Activated CD4-positive, alpha-beta T cell treated with anti-CD3 and anti-CD28 coated beads, Interleukin-2, amount 10 ng/mL, durations not matched to agents 7 days and 5 days (primary cell): ENCODE data around the gene COL18A1. TPM values are rescaled to one million over a fixed set of nuclear protein-coding genes. Genes with fewer than 3 reads are reported as not detected.
A peak's percentile ranks its signal among the peaks of the same experiment; 100 is the strongest.

Experiments used
- CTCF ChIA-PET: fragments of 350-600 bp; sonication (Branson Sonifier 250); formaldehyde crosslinking; loops from one replicate; lab custom pipeline; 2021; ENCODE audit warnings: antibody characterized with exemption; lab: Charles Lee
- POLR2A ChIA-PET: fragments of 350-600 bp; sonication (Branson Sonifier 250); formaldehyde crosslinking; loops from one replicate; lab custom pipeline; 2021; ENCODE audit warnings: antibody characterized with exemption; lab: Charles Lee
- DNase-seq: peaks from one replicate; pipeline ENCODE4 v3.0.0-alpha.2; 2020
- H3K27ac Mint-ChIP-seq: one replicate; pipeline ENCODE4 v1.8.0; 2021; ENCODE audit warnings: mild to moderate bottlenecking, moderate library complexity, mixed read lengths
- H3K27me3 Mint-ChIP-seq: one replicate; pipeline ENCODE4 v1.8.0; 2021; ENCODE audit warnings: mixed read lengths
- H3K36me3 Mint-ChIP-seq: one replicate; pipeline ENCODE4 v1.8.0; 2021; ENCODE audit warnings: low read depth, mixed read lengths
- H3K4me1 Mint-ChIP-seq: one replicate; pipeline ENCODE4 v1.8.0; 2021; ENCODE audit warnings: mixed read lengths
- H3K4me3 Mint-ChIP-seq: one replicate; pipeline ENCODE4 v1.8.0; 2021; ENCODE audit warnings: mild to moderate bottlenecking, moderate library complexity, mixed read lengths
- H3K9me3 Mint-ChIP-seq: one replicate; pipeline ENCODE4 v1.8.0; 2021; ENCODE audit warnings: mixed read lengths
- total RNA-seq, 2 experiments: library from RNA; stranded (reverse); gene quantifications; one replicate each; pipeline ENCODE4 v1.2.3, GENCODE V29; 2021

Gene COL18A1
- total RNA-seq, 2 experiments from 2014 or later: 2.8 to 3.1 TPM

DNA sequence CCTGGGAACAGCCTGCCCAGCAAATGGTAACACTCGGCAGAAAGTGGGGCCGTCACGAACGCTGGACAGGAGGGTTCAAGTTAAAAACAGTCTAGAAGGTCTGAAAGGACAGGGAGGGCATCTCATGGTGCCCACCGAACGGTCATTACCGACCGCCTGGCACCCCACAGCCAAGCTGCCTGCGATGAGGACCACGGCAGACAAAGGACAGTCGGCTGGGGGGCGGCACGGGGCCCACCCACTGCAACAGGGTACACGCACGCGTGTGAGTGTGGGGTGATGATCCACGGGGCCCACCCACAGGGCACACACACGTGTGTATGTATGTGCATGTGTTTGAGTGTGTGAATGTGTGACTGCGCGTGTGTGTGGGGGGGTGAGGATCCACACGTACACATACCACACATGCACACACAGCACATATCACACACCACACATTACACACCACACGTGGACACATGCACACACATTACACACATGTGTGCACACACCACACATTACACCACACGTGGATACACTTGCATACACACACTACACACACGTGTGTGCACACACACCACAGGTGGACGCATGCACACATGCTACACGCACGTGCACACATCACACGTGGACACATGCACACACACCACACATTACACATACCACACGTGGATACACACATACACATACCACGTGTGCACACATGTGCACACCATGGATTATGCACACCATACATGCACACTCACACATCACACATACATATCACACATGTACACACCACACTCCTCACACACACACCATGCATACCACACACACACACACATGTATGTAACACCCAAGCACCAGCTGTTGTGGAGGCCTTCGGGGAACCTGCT lies 74.1 kb downstream of the COL18A1 start:
- Mint-ChIP-seq H3K27me3 (no peaks in the 10 kb centered on the region), H3K36me3 (no peaks in the 10 kb centered on the region), H3K9me3 (peaks cover 3% of the 10 kb centered on the region), H3K27ac (peak overlapping the region; percentile 90), H3K4me3 (peak overlapping the region; percentile 71), H3K4me1 (peaks cover 41% of the 10 kb centered on the region)
- DNase-seq: no peak
- ChIA-PET CTCF (interaction anchor here (0.5 to 1.6 kb wide), 4 partner anchors 65 to 408 kb away, joined by 3 to 5 read pairs (median 4); no protein-coding TSS in a partner anchor), POLR2A (no interaction called here)

DNA sequence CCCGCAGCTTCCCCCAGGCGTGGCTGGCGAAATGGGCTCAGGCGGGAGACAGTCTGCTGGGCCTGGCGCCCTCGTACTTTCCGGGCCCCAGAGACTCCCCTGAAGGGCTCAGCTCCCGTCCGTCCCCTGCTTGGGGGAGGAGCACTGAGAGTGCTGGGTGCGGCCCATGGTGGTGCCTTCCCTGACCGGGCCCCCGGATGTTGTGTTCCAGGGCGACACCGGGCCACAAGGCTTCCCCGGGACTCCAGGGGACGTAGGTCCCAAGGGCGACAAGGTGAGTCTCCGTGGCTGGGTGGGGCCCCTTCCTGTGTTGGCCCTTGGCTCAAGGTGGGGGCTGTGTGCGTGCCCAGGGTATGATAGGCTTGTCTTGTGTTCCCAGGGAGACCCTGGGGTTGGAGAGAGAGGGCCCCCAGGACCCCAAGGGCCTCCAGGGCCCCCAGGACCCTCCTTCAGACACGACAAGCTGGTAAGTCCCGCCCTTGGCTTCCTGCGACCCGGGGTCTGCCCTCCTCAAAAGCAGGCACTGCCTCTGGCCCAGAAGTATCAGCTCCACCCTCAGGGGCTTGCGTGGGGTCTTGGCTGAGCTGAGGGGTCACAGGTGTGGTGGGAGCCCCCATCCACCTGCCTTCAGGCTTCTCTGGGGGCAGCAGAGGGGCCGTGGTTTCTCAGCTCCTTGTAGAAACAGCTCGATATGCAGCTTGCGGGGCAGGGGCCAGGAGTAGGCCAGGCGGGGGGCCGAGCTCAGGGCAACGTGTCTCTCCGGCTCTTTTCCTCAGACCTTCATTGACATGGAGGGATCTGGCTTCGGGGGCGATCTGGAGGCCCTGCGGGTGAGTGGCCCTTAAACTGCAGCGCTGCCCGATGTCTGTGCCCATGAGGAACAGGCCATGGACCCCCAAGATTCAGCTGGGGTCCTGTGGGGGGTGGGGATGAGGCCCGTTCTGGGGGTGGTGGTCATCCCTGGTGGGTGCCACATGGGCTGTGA lies 75.0 kb downstream of the COL18A1 start:
- ChIA-PET CTCF (interaction anchor here (0.5 to 0.6 kb wide), 3 partner anchors 298 to 341 kb away, joined by 3 to 5 read pairs (median 4); no protein-coding TSS in a partner anchor), POLR2A (no interaction called here)
- H3K9me3 Mint-ChIP-seq: no peaks in the 10 kb centered on the region
- peak overlapping the region; percentile 90 for H3K27ac Mint-ChIP-seq
- H3K4me1 Mint-ChIP-seq: peaks cover 43% of the 10 kb centered on the region
- peak overlapping the region; percentile 11 for H3K4me3 Mint-ChIP-seq
- no peak for DNase-seq
- no peaks in the 10 kb centered on the region for H3K27me3 Mint-ChIP-seq
- no peaks in the 10 kb centered on the region for H3K36me3 Mint-ChIP-seq

DNA sequence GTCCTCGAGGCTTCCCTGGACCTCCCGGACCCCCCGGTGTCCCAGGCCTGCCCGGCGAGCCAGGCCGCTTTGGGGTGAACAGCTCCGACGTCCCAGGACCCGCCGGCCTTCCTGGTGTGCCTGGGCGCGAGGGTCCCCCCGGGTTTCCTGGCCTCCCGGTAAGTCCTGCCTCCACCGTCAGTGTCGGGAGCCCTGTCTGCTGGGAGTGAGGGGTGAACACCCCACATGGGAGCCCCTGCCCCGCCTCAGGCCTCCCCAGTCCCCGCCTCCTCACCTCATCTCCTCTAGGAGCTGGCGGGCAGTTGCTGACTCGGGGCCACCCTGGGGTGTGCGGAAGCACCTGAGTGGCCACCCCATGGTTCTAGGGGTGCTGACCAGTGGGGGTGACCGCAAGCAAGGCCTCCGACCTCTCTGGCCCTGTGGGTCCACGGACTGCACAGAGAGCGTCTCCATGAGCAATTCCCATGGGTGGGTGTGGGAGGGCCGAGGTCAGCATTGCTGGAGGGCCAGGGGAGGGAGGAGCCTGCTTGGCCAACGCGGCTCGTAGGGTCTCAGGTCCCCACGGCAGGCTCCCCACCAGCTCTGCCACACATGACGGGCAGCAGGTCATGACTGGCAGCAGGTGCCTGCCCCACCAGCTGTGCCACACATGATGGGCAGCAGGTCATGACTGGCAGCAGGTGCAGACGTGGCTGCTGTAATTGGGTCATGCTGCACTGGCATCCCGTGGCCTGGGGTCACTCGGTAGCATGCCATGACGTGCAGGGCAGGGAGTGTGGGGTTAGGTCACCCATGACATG lies 75.9 kb downstream of the COL18A1 start:
- no peak for DNase-seq
- Mint-ChIP-seq H3K27me3 (no peaks in the 10 kb centered on the region), H3K4me3 (no peak overlapping the region), H3K36me3 (no peaks in the 10 kb centered on the region), H3K9me3 (no peaks in the 10 kb centered on the region), H3K4me1 (peaks cover 43% of the 10 kb centered on the region), H3K27ac (no peak overlapping the region)
- ChIA-PET CTCF (interaction anchor here (0.6 kb wide), 1 partner anchor 314 kb away, joined by 4 read pairs; no protein-coding TSS in a partner anchor), POLR2A (no interaction called here)

DNA sequence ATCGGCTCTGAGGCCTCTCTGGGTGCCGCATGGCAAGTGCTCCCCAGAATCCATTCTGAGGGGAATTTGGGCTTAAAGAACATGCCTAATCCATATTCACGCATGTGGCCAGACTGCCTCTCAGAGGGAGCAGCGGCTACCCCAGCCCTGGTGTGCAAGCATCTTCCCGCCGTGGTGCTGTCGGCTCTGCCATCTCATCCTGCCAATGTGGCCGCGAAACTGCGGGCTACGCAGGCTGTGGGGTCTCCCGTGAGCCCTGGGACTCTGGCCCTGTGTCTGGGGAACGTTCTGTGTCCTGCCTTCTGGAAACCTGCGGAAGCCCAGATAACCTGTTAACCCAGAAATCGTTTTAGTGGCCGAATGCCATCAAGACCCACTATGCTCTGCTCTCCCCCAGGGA lies 76.6 kb downstream of the COL18A1 start:
- CTCF ChIA-PET: no interaction called here
- H3K27ac Mint-ChIP-seq: no peak overlapping the region
- H3K27me3 Mint-ChIP-seq: no peaks in the 10 kb centered on the region
- H3K36me3 Mint-ChIP-seq: no peaks in the 10 kb centered on the region
- H3K9me3 Mint-ChIP-seq: no peaks in the 10 kb centered on the region
- POLR2A ChIA-PET: no interaction called here
- DNase-seq: no peak
- peaks cover 40% of the 10 kb centered on the region for H3K4me1 Mint-ChIP-seq
- no peak overlapping the region for H3K4me3 Mint-ChIP-seq

DNA sequence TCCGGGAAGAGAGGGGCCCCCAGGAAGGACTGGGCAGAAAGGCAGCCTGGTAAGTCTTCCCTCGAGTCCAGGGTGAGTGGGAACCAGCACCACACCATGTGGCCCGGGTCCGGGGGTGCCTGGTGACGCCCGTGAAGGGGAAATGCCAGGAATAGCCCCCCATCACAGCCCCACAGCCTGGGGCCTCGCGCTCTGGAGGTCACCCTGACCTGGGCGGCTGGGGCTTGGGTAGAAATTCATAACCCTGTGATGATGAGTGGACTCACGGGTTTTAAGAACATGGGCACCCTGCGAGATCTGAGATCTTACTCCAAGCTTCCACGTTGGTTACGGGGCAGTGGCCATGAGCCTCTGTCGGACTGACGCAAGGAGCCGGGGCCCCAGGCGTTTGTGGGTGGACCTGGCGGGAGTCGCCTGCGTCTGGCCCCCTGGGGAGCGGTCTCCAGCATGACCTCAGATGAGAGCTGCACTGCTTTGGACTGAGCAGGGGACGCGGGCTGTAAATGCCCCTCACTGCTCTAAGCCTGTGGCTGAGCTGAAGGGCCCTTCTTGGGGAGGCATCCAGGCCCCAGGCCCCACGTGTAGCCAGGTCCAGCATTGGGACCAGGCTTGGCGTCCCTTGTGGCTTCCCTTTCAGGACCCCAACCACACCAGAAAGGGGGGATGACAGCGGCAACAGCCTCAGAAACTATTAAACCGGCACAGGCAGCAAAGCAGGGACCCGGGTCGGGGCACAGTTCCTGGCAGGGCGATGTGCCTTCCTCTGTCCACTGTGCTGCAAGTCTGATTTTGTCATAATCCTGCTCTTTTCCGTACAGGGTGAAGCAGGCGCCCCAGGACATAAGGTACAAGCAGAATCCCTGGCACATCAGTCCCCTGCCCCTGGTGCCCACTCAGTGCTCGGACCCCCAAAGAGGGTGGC lies 77.3 kb downstream of the COL18A1 start:
- Mint-ChIP-seq H3K27me3 (no peaks in the 10 kb centered on the region), H3K4me1 (peaks cover 37% of the 10 kb centered on the region), H3K27ac (peak overlapping the region; percentile 87), H3K36me3 (no peaks in the 10 kb centered on the region), H3K4me3 (peak overlapping the region; percentile 26), H3K9me3 (no peaks in the 10 kb centered on the region)
- ChIA-PET POLR2A (no interaction called here), CTCF (interaction anchor here (1.1 to 1.6 kb wide), 2 partner anchors 10 to 190 kb away, joined by 3 to 4 read pairs; no protein-coding TSS in a partner anchor)
- DNase-seq: no peak

DNA sequence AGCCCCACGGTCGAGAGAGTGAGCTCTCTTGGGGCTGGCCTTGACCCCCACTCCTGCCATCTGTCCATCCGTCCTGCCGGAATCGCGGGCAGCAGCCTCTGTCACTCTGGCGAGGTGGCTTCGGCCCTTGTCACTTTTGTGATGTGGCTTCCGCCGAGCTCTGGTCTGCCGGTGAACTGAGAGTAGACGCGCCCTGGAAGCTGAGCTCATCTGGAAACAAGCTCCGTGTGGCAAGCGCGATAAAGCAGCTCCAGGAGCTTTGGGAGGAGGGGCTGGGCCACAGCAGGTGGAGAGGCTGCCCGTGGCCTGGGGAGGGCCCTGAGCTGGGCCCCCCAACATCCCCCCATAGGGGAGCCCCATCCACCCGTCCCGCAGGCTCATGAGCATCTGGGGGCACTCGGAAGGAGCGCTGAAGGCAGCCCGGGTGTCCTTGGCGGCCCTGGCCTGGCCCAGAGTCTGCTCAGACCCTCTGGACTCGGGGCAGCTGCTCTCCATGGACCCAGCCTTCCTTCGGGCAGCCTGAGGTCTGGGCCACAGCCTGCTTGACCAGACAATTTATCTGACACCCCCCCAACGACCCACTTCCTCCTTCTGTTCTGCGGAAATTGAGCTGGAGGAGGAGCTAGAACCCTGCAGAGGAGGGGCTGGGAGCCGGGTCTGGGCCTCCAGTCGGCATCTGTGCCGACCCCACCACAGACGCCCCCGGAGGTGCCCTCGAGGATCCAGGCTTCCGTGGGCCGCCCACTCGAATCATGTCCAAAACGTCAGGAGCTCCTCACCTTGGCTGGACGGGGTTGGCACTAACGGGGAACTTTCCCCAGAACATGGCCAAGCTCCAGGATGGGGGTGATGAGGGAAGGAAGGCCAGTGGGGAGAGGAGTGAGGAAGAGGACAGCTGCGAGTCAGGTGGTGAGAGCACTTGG lies 78.2 kb downstream of the COL18A1 start:
- ChIA-PET CTCF (interaction anchor here (1.0 to 1.6 kb wide), 5 partner anchors 9 to 191 kb away, joined by 3 to 5 read pairs (median 4); no protein-coding TSS in a partner anchor), POLR2A (interaction anchor here (0.6 kb wide), 1 partner anchor 409 kb away, joined by 5 read pairs; no protein-coding TSS in a partner anchor)
- H3K9me3 Mint-ChIP-seq: no peaks in the 10 kb centered on the region
- H3K4me3 Mint-ChIP-seq: peak overlapping the region; percentile 50
- no peaks in the 10 kb centered on the region for H3K27me3 Mint-ChIP-seq
- no peaks in the 10 kb centered on the region for H3K36me3 Mint-ChIP-seq
- DNase-seq: peak; percentile 71
- H3K4me1 Mint-ChIP-seq: peaks cover 34% of the 10 kb centered on the region
- H3K27ac Mint-ChIP-seq: peak overlapping the region; percentile 87

DNA sequence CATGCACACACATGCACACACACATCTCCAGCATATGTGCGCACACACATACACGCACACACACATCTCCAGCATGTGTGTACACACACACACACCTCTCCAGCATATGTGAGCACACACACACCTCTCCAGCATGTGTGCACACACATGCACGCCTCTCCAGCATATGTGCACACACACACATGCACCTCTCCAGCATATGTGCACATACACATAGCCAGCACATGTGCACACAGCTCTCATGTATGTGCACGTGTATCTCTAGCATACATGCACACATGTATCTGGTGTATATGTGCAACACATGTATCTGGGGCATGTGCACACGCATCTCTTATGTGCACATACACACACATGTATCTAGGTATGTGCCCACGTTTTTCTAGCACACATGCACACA lies 79.4 kb downstream of the COL18A1 start:
- no peak for DNase-seq
- peak overlapping the region; percentile 66 for H3K27ac Mint-ChIP-seq
- no peaks in the 10 kb centered on the region for H3K36me3 Mint-ChIP-seq
- H3K4me1 Mint-ChIP-seq: peaks cover 22% of the 10 kb centered on the region
- POLR2A ChIA-PET: no interaction called here
- CTCF ChIA-PET: no interaction called here
- H3K27me3 Mint-ChIP-seq: no peaks in the 10 kb centered on the region
- no peak overlapping the region for H3K4me3 Mint-ChIP-seq
- H3K9me3 Mint-ChIP-seq: no peaks in the 10 kb centered on the region

DNA sequence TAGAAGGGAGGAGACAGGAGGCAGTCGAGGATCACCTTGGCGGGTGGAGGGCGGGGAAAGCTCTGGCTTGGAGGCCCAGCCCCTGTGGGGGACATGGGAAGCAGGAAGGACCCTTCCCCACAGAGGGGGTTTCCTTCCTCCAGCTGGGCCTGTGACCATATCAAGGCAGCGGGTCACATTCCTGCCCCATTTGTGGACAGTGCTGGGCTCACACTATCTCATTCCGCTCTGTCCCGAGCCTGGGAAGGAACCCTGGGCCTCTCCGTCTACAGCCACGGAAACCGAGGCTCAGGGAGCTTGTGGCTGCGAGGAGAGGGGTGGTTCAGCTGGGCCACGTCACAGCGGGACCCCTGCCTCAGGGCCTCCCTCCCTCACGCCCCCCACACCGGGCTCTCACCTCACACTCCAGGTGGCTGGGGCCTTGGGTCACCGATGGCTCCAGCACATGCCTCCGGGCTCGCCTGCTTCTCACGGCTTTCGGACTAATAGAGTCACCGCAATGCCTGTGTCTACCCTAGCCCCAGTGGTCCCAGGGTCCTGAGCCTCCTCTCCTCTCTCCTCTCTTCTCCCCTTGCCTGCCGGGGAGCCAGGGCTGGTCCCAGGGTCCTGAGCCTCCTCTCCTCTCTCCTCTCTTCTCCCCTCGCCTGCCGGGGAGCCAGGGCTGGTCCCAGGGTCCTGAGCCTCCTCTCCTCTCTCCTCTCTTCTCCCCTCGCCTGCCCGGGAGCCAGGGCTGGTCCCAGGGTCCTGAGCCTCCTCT lies 80.9 kb downstream of the COL18A1 start:
- CTCF ChIA-PET: no interaction called here
- POLR2A ChIA-PET: no interaction called here
- DNase-seq: no peak
- no peak overlapping the region for H3K4me3 Mint-ChIP-seq
- H3K27me3 Mint-ChIP-seq: no peaks in the 10 kb centered on the region
- H3K9me3 Mint-ChIP-seq: no peaks in the 10 kb centered on the region
- no peak overlapping the region for H3K27ac Mint-ChIP-seq
- H3K36me3 Mint-ChIP-seq: no peaks in the 10 kb centered on the region
- peaks cover 18% of the 10 kb centered on the region for H3K4me1 Mint-ChIP-seq

DNA sequence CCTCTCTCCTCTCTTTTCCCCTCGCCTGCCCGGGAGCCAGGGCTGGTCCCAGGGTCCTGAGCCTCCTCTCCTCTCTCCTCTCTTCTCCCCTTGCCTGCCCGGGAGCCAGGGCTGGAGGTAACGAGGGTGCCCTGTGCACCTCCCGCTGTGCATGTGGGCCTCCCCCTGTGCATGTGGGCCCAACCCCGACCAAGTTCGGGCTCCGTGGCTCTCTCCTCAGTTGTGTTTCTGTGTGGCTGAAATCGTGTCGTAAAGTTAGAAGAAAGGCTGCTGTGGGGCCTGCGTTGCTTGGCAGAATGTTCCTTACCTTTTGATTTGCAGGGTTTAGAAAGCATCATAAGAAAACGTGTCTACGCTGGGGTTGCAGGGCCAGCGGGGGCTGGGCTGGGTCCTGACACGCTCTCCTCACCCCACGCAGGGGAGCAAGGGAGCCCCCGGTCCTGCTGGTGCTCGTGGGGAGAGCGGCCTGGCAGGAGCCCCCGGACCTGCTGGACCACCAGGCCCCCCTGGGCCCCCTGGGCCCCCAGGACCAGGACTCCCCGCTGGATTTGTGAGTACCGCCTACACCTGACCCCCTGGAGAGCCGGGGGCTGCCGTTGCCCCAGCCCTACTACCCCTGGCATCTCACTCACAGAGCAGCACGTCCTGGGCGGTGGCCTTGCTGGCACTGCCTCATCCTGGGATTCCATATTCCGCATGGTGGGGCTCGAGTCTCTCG lies 81.6 kb downstream of the COL18A1 start:
- H3K36me3 Mint-ChIP-seq: no peaks in the 10 kb centered on the region
- H3K27ac Mint-ChIP-seq: no peak overlapping the region
- H3K4me3 Mint-ChIP-seq: no peak overlapping the region
- H3K27me3 Mint-ChIP-seq: no peaks in the 10 kb centered on the region
- POLR2A ChIA-PET: no interaction called here
- H3K4me1 Mint-ChIP-seq: peaks cover 18% of the 10 kb centered on the region
- DNase-seq: no peak
- H3K9me3 Mint-ChIP-seq: no peaks in the 10 kb centered on the region
- CTCF ChIA-PET: no interaction called here
